CD1c-positive myeloid dendritic cell (primary cell): ENCODE results near the gene B4GALT6.
A peak's percentile ranks its signal among the peaks of the same experiment; 100 is the strongest.

ENCODE experiments used
- DNase-seq: peaks from one replicate; pipeline ENCODE4 v3.0.0-alpha.2; 2016; ENCODE audit errors: extremely low spot score

The B4GALT6 gene

GRCh38 chr18:31596081-31596872 lies 88.1 kb downstream of the B4GALT6 start:
- DNase-seq, result no peak

GRCh38 chr18:31595121-31595771 lies 89.1 kb downstream of the B4GALT6 start:
- no peak for DNase-seq

- DNase-seq, result no peak
These were observed 91.7 kb downstream of the B4GALT6 start for GRCh38 chr18:31592506-31593157.

GRCh38 chr18:31591628-31592027 lies 92.8 kb downstream of the B4GALT6 start, which contains the start of gene TTR:
Gene TTR, plus strand, starts transcription at chr18:31591877. Its CDS starts 26 bp downstream, at chr18:31591903.
- no peak for DNase-seq

GRCh38 chr18:31591113-31591512 lies 93.3 kb downstream of the B4GALT6 start:
- no peak for DNase-seq

- DNase-seq, result no peak
These were observed 93.8 kb downstream of the B4GALT6 start for GRCh38 chr18:31590570-31590969.

- no peak for DNase-seq
These were observed 96.9 kb downstream of the B4GALT6 start for GRCh38 chr18:31587529-31587928.

GRCh38 chr18:31586616-31587015 lies 97.8 kb downstream of the B4GALT6 start:
- DNase-seq, result no peak

GRCh38 chr18:31585991-31586390 lies 98.4 kb downstream of the B4GALT6 start:
- DNase-seq, result no peak

- DNase-seq, result no peak
These were observed 101.1 kb downstream of the B4GALT6 start for GRCh38 chr18:31583185-31583854.

- no peak for DNase-seq
These were observed 102.7 kb downstream of the B4GALT6 start for GRCh38 chr18:31581498-31582197.

- DNase-seq, result no peak
These were observed 105.0 kb downstream of the B4GALT6 start for GRCh38 chr18:31579375-31579774.

GRCh38 chr18:31578126-31578525 lies 106.3 kb downstream of the B4GALT6 start:
- no peak for DNase-seq

GRCh38 chr18:31577195-31577594 lies 107.2 kb downstream of the B4GALT6 start:
- no peak for DNase-seq

GRCh38 chr18:31576670-31577069 lies 107.7 kb downstream of the B4GALT6 start:
- no peak for DNase-seq

GRCh38 chr18:31575515-31576257 lies 108.7 kb downstream of the B4GALT6 start:
- no peak for DNase-seq

GRCh38 chr18:31574359-31574758 lies 110.0 kb downstream of the B4GALT6 start:
- peak; percentile 57 for DNase-seq
